H9 (cell line): ENCODE data around the gene HIPK2. TPM values are rescaled to one million over a fixed set of nuclear protein-coding genes. Genes with fewer than 3 reads are reported as not detected.

Experiments used
- DNase-seq: peaks from one replicate; pipeline ENCODE4 v3.0.0-alpha.2; 2017
- H2AFZ ChIP-seq: one replicate; pipeline ENCODE4 v1.6.1; 2013; ENCODE audit warnings: mild to moderate bottlenecking, low read length, control low read depth, moderate library complexity
- H2AK5ac ChIP-seq: 2 replicates; pipeline ENCODE4 v1.6.1; 2013; ENCODE audit warnings: low read length, control low read depth, mixed read lengths; ENCODE audit not compliant: insufficient read length
- H2BK120ac ChIP-seq: one replicate; pipeline ENCODE4 v1.6.1; 2013; ENCODE audit warnings: low read depth, mild to moderate bottlenecking, low read length, control low read depth, inconsistent platforms; ENCODE audit not compliant: poor library complexity, severe bottlenecking
- H2BK12ac ChIP-seq: 2 replicates; pipeline ENCODE4 v1.6.1; 2013; ENCODE audit warnings: low read length, control low read depth, mixed read lengths, low read depth; ENCODE audit not compliant: insufficient read length
- H2BK15ac ChIP-seq: 2 replicates; pipeline ENCODE4 v1.6.1; 2013; ENCODE audit warnings: low read depth, low read length, control low read depth
- H2BK20ac ChIP-seq: one replicate; pipeline ENCODE4 v1.6.1; 2013; ENCODE audit warnings: low read depth, mild to moderate bottlenecking, low read length, control low read depth, inconsistent platforms; ENCODE audit not compliant: poor library complexity, severe bottlenecking
- H2BK5ac ChIP-seq: 2 replicates; pipeline ENCODE4 v1.6.1; 2013; ENCODE audit warnings: low read length, control low read depth, mixed read lengths; ENCODE audit not compliant: insufficient read length
- H3K14ac ChIP-seq: 2 replicates; pipeline ENCODE4 v1.6.1; 2013; ENCODE audit warnings: low read length, control low read depth; ENCODE audit not compliant: insufficient read depth
- H3K18ac ChIP-seq: 2 replicates; pipeline ENCODE4 v1.6.1; 2013; ENCODE audit warnings: low read depth, mild to moderate bottlenecking, mixed read lengths, low read length, control low read depth; ENCODE audit not compliant: insufficient read length
- H3K23ac ChIP-seq: 2 replicates; pipeline ENCODE4 v1.6.1; 2013; ENCODE audit warnings: low read length, control low read depth, mixed read lengths, low read depth; ENCODE audit not compliant: insufficient read length
- H3K23me2 ChIP-seq: 2 replicates; pipeline ENCODE4 v1.6.1; 2013; ENCODE audit warnings: low read depth, mild to moderate bottlenecking, mixed read lengths, low read length, control low read depth; ENCODE audit not compliant: insufficient read length, poor library complexity, severe bottlenecking
- H3K27ac ChIP-seq: 2 replicates; pipeline ENCODE4 v1.5.1; 2013; ENCODE audit warnings: low read length, control low read depth, mixed read lengths, low read depth; ENCODE audit not compliant: insufficient read length
- H3K27me3 ChIP-seq: 2 replicates; pipeline ENCODE4 v1.6.1; 2013; ENCODE audit warnings: low read length, control low read depth, inconsistent platforms; ENCODE audit not compliant: insufficient read depth
- H3K4ac ChIP-seq: 2 replicates; pipeline ENCODE4 v1.6.1; 2013; ENCODE audit warnings: low read depth, mild to moderate bottlenecking, control low read depth, inconsistent platforms, low read length, moderate library complexity
- H3K4me1 ChIP-seq: 2 replicates; pipeline ENCODE4 v1.6.1; 2013; ENCODE audit warnings: low read length, control low read depth, inconsistent platforms; ENCODE audit not compliant: insufficient read depth
- H3K4me2 ChIP-seq: 2 replicates; pipeline ENCODE4 v1.6.1; 2013; ENCODE audit warnings: low read length, control low read depth, mixed read lengths; ENCODE audit not compliant: insufficient read length, insufficient read depth
- H3K56ac ChIP-seq: 2 replicates; pipeline ENCODE4 v1.6.1; 2013; ENCODE audit warnings: low read depth, mild to moderate bottlenecking, mixed read lengths, low read length, control low read depth; ENCODE audit not compliant: insufficient read length
- H3K79me1 ChIP-seq: 2 replicates; pipeline ENCODE4 v1.6.1; 2013; ENCODE audit warnings: low read depth, mild to moderate bottlenecking, moderate library complexity, low read length, control low read depth, inconsistent platforms; ENCODE audit not compliant: insufficient read depth, poor library complexity, severe bottlenecking
- H3K79me2 ChIP-seq: 2 replicates; pipeline ENCODE4 v1.6.1; 2013; ENCODE audit warnings: low read length, control low read depth, inconsistent platforms; ENCODE audit not compliant: insufficient read depth
- H3K9ac ChIP-seq: 2 replicates; pipeline ENCODE4 v1.6.1; 2013; ENCODE audit warnings: low read length, control low read depth, mixed read lengths; ENCODE audit not compliant: insufficient read length; ENCODE audit errors: extremely low read depth
- H3K9me3 ChIP-seq: one replicate; pipeline ENCODE4 v1.6.1; 2013; ENCODE audit warnings: low read depth, low read length, inconsistent platforms; ENCODE audit not compliant: control insufficient read depth
- H3T11ph ChIP-seq: one replicate; pipeline ENCODE4 v1.6.1; 2013; ENCODE audit warnings: mild to moderate bottlenecking, low read length, control low read depth, inconsistent platforms
- H4K20me1 ChIP-seq: one replicate; pipeline ENCODE4 v1.6.1; 2013; ENCODE audit not compliant: control insufficient read depth, insufficient read length, insufficient read depth
- H4K5ac ChIP-seq: 2 replicates; pipeline ENCODE4 v1.6.1; 2013; ENCODE audit warnings: low read depth, mild to moderate bottlenecking, mixed read lengths, low read length, control low read depth; ENCODE audit not compliant: insufficient read length
- H4K8ac ChIP-seq: replicated peaks from 2 replicates; pipeline ENCODE4 v1.6.1; 2013; ENCODE audit warnings: low read length, control low read depth, mixed read lengths, low read depth; ENCODE audit not compliant: insufficient read length
- H4K91ac ChIP-seq: 2 replicates; pipeline ENCODE4 v1.6.1; 2013; ENCODE audit warnings: low read depth, mild to moderate bottlenecking, moderate library complexity, mixed read lengths, low read length, control low read depth; ENCODE audit not compliant: insufficient read length
- H3K27ac Mint-ChIP-seq, 3 experiments: 2 replicates in 2 of 3; 3 replicates in 1 of 3; pipeline ENCODE4 v1.8.0; 2020 to 2021; ENCODE audit warnings: mixed read lengths in 3 of 3, mild to moderate bottlenecking in 1 of 3, moderate library complexity in 1 of 3
- H3K27me3 Mint-ChIP-seq: 2 replicates; pipeline ENCODE4 v1.8.0; 2021; ENCODE audit warnings: low read depth, mild to moderate bottlenecking, moderate library complexity, mixed read lengths
- H3K36me3 Mint-ChIP-seq, 3 experiments: 2 replicates in 2 of 3; 3 replicates in 1 of 3; pipeline ENCODE4 v1.8.0; 2020 to 2021; ENCODE audit warnings: low read depth in 3 of 3, mixed read lengths in 3 of 3; ENCODE audit not compliant: insufficient read depth in 1 of 3
- H3K4me1 Mint-ChIP-seq, 2 experiments: 2 replicates each; pipeline ENCODE4 v1.8.0; 2020; ENCODE audit warnings: mixed read lengths in 2 of 2
- H3K4me3 Mint-ChIP-seq, 2 experiments: 2 replicates in 1 of 2; 3 replicates in 1 of 2; pipeline ENCODE4 v1.8.0; 2020 to 2021; ENCODE audit warnings: mild to moderate bottlenecking in 2 of 2, mixed read lengths in 2 of 2, moderate library complexity in 1 of 2
- H3K9me3 Mint-ChIP-seq, 2 experiments: 2 replicates in 1 of 2; 3 replicates in 1 of 2; pipeline ENCODE4 v1.8.0; 2020; ENCODE audit warnings: mild to moderate bottlenecking in 2 of 2, mixed read lengths in 2 of 2, moderate library complexity in 1 of 2
- WGBS: extraction: QIAGEN DNeasy Blood & Tissue Kit; methylation state at CpG from one replicate; pipeline ENCODE4 v1.1.7; 2013; ENCODE audit warnings: missing lambda C conversion rate, low lambda C conversion rate, mixed read lengths; ENCODE audit not compliant: insufficient read length; ENCODE audit errors: extremely low coverage; 5-methylcytosine and 5-hydroxymethylcytosine counted together
- total RNA-seq: library from RNA; stranded (reverse); gene quantifications from 2 replicates; pipeline ENCODE4 v1.2.1, GENCODE V29; 2021
- TF ChIP-seq, protein P1 (sequence below): fragments of 200-600 bp; sonication (generic); conservative IDR thresholded peaks from 3 replicates; pipeline ENCODE4 v1.8.0; 2021; ENCODE audit warnings: antibody characterized with exemption, mild to moderate bottlenecking

The HIPK2 gene
- total RNA-seq, 1 experiment from 2014 or later = 21.9 TPM

DNA sequence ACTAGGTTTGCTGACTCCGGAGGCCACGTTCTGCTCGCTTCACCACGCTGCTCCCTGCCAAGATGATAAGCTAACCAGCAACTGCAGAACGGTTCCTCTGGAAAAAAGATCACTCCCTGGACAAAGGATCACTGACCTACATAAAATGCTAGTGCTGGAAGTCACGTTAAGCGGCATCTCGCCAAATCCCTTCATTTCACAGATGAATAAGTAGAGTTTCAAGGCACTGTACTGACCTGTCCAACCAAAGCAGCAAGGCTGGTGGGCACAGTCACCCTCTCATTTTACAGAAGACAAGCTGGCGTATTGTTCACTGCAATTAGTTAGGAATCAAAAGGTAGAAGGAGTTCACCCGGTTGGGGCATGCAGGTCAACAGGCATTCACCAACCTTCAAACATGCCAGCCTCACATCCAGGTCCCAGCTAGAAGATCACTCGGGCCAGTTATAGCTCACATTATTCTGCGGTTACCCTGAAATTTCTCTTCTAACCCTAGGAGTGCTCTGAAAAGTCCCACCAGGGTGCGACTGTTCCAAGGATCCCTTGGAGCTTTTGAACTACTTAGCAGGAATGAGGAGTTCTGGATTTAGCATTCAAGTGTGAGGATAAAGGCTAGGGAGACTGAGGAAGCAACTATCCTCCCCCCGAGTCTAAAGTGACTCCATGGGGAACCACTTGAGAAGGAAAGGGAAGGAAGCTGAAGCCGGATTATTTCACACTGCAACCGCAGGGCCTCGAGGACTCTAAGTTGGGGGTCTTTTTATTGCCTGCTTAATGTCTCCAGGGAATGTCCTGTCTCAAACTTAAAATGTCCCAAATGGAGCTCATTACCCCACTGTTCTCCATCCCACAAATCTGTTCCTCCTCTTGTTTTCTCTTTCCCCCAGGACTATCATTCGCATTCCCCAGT, 32.8 kb downstream of the HIPK2 start:
- Histone ChIP-seq H3K4me2 (no peak overlapping the region), H4K5ac (no peak overlapping the region), H2BK120ac (no peak overlapping the region), H4K20me1 (no peaks in the 10 kb centered on the region), H4K91ac (no peak overlapping the region), H2AK5ac (no peak overlapping the region), H2AFZ (no peak overlapping the region), H3K4me1 (no peaks in the 10 kb centered on the region; the same call in 1 of the 2 replicates), H3K27ac (no peak overlapping the region), H3T11ph (no peak overlapping the region), H3K27me3 (no peaks in the 10 kb centered on the region), H3K14ac (no peak overlapping the region), H3K56ac (no peak overlapping the region), H3K23me2 (no peaks in the 10 kb centered on the region), H4K8ac (no peak overlapping the region), H3K79me1 (no peaks in the 10 kb centered on the region), H2BK20ac (no peak overlapping the region), H2BK5ac (no peak overlapping the region), H3K18ac (no peak overlapping the region), H2BK15ac (no peak overlapping the region), H3K23ac (no peak overlapping the region), H3K9ac (no peak overlapping the region), H3K4ac (no peak overlapping the region), H3K79me2 (no peaks in the 10 kb centered on the region), H3K9me3 (no peaks in the 10 kb centered on the region), H2BK12ac (no peak overlapping the region)
- TF ChIP-seq, protein P1, sequence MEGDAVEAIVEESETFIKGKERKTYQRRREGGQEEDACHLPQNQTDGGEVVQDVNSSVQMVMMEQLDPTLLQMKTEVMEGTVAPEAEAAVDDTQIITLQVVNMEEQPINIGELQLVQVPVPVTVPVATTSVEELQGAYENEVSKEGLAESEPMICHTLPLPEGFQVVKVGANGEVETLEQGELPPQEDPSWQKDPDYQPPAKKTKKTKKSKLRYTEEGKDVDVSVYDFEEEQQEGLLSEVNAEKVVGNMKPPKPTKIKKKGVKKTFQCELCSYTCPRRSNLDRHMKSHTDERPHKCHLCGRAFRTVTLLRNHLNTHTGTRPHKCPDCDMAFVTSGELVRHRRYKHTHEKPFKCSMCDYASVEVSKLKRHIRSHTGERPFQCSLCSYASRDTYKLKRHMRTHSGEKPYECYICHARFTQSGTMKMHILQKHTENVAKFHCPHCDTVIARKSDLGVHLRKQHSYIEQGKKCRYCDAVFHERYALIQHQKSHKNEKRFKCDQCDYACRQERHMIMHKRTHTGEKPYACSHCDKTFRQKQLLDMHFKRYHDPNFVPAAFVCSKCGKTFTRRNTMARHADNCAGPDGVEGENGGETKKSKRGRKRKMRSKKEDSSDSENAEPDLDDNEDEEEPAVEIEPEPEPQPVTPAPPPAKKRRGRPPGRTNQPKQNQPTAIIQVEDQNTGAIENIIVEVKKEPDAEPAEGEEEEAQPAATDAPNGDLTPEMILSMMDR = no peak
- Mint-ChIP-seq H3K36me3 (no peaks in the 10 kb centered on the region), H3K4me3 (no peak overlapping the region; a peak in 1 of 5 replicates), H3K4me1 (peaks cover 21 to 22% of the 10 kb centered on the region in 2 experiments), H3K9me3 (no peaks in the 10 kb centered on the region), H3K27ac (peak overlapping the region in 1 of 3 experiments; percentile 86; a peak in 2 of 7 replicates), H3K27me3 (no peaks in the 10 kb centered on the region)
- WGBS = no CpG with 5 or more reads among the region's 18 CpGs
- DNase-seq = no peak
